Stimulated activated CD4-positive, alpha-beta T cell treated with anti-CD3 and anti-CD28 coated beads, Interleukin-15, amount 100 ng/mL, for 1 hour (primary cell): ENCODE data around the gene VLDLR.
A peak's percentile ranks its signal among the peaks of the same experiment; 100 is the strongest.

Source experiments
- DNase-seq, 2 donors: peaks; one replicate each; pipeline ENCODE4 v3.0.0-alpha.2; 2020; ENCODE audit warnings: low read depth in 1 of 2, low spot score in 1 of 2

The VLDLR gene

DNA sequence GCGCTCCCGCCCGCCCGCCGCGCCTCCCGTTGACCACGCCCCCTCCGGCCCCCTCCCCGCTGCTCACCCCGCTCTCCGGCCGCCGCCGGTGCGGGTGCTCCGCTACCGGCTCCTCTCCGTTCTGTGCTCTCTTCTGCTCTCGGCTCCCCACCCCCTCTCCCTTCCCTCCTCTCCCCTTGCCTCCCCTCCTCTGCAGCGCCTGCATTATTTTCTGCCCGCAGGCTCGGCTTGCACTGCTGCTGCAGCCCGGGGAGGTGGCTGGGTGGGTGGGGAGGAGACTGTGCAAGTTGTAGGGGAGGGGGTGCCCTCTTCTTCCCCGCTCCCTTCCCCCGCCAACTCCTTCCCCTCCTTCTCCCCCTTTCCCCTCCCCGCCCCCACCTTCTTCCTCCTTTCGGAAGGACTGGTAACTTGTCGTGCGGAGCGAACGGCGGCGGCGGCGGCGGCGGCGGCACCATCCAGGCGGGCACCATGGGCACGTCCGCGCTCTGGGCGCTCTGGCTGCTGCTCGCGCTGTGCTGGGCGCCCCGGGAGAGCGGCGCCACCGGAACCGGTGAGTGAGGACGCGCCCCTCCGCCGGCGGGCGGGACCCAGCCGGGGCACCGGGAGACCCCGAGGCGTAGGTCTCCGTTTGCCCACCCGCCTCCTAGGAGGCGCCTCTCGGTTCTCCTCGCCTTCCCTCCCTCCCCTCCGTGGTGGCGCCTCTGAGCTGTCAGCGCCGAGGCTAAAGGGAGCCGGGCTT is at the start of gene VLDLR:
TSS of gene VLDLR (plus strand) at position 66 of the 739 bp plus-strand sequence. CDS start at position 469, 403 bp downstream.
- peak in 1 of 2 donors; percentile 15 for DNase-seq

DNA sequence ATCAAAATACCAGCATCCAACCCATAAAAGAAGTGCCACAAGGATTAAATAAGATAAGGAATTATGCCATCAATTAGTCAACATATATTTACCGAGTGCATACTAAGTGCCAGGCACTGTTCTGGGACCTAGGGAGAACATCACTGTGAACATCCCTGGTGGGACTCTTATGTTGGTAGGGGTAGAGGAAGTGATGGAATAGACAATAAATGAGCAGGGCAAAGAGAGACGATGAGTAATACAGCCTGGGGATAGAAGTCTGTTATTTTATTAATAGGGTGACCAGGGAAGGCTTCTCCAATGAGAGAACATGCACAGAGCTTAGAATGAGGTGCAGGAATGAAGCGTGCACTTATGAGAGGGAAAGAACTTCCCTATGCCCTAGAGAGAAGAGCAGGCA is 47.4 kb upstream of the VLDLR start:
- DNase-seq, result no peak

- DNase-seq, result no peak
Observed at GRCh38 chr9:2576631-2577030, 45.0 kb upstream of the VLDLR start.

GRCh38 chr9:2583308-2584013 is 38.1 kb upstream of the VLDLR start:
- no peak for DNase-seq

DNA sequence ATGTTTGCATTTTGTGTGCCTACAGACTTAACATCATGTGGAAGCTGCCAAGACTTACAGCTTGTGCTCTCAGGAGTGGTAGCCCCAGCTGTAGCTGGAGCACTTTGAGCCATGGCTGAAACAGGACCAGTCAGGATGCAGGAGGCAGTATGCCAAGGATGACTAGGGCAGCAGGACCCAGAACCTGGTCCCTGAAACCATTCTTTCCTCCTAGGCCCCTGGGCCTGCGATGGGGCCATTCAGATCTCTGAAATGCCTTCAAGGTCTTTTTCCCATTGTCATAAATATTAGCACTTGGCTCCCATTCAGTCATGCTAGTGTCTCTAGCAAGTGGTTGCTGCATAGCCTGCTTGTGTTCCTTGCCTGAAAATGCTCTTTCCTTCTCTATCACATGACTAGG is 29.6 kb upstream of the VLDLR start:
- DNase-seq, result no peak

DNA sequence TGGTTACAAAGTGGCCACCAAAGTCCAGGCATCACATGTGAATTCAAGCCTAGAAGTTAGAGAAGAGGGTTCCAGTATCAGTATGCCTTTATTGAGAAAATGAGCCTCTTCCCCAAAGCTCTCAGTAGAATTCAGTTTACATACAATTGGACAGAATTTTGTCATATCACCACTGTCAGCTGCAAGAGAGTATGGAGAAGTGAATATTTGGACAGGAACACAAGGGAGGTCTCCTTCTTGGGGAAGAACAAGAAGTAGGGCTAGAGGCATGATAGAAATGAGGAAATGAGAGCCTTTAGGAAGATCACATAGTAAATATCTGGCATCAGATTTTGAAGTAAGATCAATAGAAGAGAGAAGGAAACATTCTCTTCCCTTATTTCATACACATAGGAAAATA is 27.8 kb upstream of the VLDLR start:
- no peak for DNase-seq

DNA sequence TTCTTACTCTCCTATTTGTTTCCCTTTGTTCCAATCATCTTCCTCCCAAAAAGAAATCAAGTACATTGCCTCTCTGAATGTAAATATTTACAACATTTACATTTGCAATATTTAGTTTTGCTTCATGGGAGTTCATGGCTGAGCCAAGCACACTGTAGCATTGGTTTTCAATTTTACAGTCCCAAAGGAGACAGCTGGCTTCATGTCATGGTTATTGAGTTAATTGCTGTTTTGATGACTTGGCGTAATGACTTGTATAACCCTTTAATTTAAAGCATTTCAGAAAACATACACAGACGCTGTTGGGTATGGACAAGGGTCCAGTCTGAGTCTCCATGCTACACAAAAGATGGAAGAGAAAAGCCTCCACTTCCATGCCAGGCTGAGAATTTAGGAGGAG is 25.6 kb upstream of the VLDLR start:
- no peak for DNase-seq

DNA sequence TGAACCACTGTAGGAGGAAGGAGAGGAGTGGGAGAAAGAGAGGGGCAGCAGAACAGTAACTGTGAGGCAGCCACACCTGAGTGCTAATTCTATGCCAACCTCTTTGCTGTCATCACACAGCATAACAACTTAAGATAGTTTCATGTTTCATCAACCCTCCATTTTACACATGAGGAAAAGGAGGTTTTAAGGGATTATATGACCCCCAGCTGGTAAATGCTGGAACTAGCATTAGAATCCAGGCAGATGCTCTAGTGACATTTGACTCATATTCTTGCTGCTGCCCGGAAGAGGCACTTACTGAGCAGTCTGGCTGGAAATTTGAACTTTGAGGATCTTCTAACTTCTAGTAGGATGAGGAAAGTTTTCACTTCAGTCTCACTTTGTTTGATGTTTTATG is 24.1 kb upstream of the VLDLR start:
- no peak for DNase-seq

DNA sequence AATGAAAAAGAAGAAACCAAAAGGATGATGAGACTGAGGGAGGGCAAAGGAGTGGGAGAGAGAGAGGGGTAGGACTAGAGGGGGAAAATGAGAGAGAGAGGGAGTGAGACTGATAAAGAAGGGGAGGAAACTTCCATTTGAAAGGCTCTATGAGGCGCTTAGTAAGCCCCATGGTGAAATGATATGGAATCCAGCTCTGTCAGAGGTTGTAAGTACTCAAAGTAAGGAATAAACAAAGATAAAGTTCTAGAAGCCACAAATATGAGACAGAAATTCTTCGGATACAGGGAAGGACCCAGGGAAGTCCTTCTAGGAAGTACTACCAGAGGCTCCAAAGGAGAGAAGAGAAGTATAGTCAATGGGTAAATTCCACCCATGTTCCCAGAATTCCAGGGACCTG is 21.7 kb upstream of the VLDLR start:
- DNase-seq, result no peak

GRCh38 chr9:2600307-2600706 is 21.3 kb upstream of the VLDLR start:
- DNase-seq, result no peak

GRCh38 chr9:2601785-2602378 is 19.7 kb upstream of the VLDLR start:
- DNase-seq, result no peak

- no peak for DNase-seq
Observed at GRCh38 chr9:2602704-2603116, 18.9 kb upstream of the VLDLR start.

- no peak for DNase-seq
Observed at GRCh38 chr9:2603621-2604020, 18.0 kb upstream of the VLDLR start.

DNA sequence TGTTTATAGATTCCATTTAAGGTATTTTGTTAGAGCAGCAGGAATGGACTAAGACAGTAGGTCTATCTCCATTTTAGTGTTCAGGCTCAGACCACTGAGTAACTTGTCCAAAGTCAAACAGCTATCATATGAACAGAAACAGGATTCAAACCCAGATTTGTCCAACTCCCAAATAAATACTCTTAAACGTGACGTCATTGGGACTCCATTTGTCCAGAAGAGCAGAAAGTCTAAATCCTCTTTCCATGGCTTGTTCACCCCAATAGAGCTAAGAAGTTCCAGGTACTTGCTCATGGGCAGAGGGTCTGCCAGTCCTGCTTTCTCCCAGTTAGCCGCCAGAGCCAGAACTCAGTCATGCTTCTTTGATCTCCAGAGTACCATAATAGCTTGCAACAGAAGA is 16.3 kb upstream of the VLDLR start:
- DNase-seq, result no peak

GRCh38 chr9:2608276-2608675 is 13.3 kb upstream of the VLDLR start:
- DNase-seq, result no peak

- DNase-seq, result no peak
Observed at GRCh38 chr9:2610985-2611384, 10.6 kb upstream of the VLDLR start.

DNA sequence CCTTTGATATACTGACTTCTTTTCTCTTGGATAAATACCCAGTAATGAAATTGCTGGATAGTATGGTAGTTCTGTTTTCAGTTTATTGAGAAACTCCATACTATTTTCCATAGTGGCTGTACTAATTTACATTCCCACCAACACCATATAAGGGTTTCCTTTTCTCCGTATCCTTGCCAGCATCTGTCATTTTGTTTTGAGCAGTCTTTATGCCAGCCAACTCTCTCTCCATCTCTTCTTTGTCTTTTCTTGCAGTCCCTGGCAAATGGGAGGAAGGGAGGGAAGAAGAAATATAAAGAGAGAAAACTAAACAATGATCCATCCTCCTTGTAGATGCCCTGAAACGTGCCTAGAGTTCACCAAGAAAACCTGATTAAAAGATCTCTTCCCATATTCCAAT is 9.6 kb upstream of the VLDLR start:
- DNase-seq, result no peak

GRCh38 chr9:2613730-2614271 is 7.8 kb upstream of the VLDLR start:
- no peak for DNase-seq

GRCh38 chr9:2615497-2615896 is 6.1 kb upstream of the VLDLR start:
- no peak for DNase-seq

GRCh38 chr9:2616692-2617377 is 4.8 kb upstream of the VLDLR start:
- DNase-seq, result no peak

GRCh38 chr9:2618289-2618688 is 3.3 kb upstream of the VLDLR start:
- no peak for DNase-seq
